GM18526 (cell line): Measurements from ENCODE around the gene PPIF.

ENCODE experiments used
- POLR2A ChIP-seq: IDR thresholded peaks from 3 replicates; pipeline ENCODE4 v1.6.1; 2011; ENCODE audit not compliant: insufficient read length; ENCODE audit errors: extremely low read depth

The PPIF gene

DNA sequence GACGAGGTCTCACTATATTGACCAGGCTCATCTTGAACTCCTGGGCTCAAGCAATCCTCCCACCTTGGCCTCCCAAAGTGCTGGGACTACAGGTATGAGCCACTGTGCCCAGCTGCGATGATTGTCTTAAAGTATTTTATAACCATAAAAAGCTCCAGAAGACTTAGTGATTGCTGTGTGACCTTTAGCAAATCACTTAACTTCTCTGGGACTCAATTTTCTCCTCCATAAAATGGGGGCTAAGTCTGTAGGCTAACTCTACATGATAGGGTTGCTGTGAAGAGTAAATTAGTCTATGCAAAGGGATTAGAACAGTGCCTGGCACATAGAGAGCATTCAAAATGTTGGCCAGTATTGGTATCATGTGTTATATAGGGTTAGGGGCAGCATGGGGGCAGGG, 42.8 kb downstream of the PPIF start:
- no peak for TF ChIP-seq POLR2A

- TF ChIP-seq POLR2A = no peak
Observed at GRCh38 chr10:79390551-79391229, 43.4 kb downstream of the PPIF start.

- TF ChIP-seq POLR2A = no peak
Observed at GRCh38 chr10:79391231-79392019, 44.2 kb downstream of the PPIF start.

DNA sequence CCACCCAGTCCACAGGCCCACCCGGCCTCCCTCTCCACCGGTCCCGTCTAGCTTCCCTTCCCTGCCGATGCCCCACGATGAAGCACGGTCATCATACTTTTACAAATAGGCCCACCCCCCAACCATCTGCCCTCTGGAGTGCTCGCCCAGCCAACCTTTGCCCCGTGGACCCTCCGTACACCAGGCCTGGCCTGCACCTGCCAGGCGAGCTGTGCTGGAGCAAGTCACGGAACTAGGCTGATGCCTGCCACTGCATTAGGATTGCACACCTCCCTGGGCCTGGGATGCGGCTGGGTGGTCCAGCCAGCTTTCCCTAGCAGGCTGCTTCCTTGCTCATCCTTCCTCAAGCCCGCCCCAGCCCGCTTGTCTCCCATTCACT, 44.7 kb downstream of the PPIF start:
- no peak for TF ChIP-seq POLR2A

GRCh38 chr10:79392506-79393176, 45.4 kb downstream of the PPIF start:
- no peak for TF ChIP-seq POLR2A

GRCh38 chr10:79393221-79393923, 46.1 kb downstream of the PPIF start:
- TF ChIP-seq POLR2A = no peak

DNA sequence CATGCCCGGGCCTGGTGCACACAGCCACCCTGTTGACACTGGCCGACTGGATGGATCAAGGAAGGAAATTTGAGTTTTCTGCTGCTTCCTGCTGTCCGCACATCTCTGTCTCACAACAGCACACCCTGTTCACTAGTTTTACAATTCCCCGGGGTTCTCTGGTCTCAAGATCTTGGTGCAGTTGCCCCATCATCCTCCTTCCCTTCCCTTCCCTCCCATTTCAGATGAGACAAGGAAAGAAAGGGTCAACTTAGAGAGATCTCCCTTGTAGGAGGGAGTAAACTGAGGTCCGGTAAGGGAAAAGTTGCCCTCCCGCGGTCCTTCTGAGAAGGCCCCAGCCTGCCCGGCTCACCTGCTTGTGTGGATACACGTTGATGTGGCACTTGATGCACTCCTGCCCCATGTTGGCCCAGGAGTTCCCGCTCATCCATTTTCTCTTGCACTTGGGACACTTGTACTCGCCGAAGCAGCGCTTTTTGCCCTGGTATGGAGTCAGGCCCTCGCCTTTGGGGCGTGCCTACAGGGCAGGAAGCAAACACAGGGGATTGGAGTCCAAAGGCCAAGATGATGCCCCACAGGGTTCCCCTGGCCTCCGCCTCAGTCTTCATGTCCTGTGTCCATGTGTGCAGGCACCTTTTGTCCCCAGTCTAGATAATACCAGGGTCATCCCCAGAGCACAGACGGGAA, 46.8 kb downstream of the PPIF start:
- TF ChIP-seq POLR2A = no peak

GRCh38 chr10:79394664-79395063, 47.4 kb downstream of the PPIF start:
- no peak for TF ChIP-seq POLR2A

DNA sequence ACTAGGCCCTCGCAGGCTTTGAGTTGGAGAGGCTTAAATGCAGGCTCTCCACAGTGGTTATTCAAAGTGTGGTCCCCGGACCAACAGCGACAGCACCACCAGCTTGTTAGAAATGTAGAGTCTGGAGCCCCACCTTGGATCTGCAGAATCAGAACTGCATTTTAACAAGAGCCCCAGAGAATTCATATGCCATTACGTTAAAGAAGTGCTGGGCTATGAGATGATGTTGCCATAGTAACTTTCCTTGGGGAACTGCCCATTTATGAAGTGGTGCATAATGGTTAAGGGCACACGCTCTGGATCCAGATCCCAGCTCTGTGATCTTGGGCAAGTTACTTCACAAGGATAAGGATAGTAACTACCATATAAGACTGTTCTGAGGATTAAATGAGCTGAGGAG, 49.3 kb downstream of the PPIF start:
- TF ChIP-seq POLR2A = no peak

GRCh38 chr10:79397051-79397450, 49.8 kb downstream of the PPIF start:
- TF ChIP-seq POLR2A = no peak

DNA sequence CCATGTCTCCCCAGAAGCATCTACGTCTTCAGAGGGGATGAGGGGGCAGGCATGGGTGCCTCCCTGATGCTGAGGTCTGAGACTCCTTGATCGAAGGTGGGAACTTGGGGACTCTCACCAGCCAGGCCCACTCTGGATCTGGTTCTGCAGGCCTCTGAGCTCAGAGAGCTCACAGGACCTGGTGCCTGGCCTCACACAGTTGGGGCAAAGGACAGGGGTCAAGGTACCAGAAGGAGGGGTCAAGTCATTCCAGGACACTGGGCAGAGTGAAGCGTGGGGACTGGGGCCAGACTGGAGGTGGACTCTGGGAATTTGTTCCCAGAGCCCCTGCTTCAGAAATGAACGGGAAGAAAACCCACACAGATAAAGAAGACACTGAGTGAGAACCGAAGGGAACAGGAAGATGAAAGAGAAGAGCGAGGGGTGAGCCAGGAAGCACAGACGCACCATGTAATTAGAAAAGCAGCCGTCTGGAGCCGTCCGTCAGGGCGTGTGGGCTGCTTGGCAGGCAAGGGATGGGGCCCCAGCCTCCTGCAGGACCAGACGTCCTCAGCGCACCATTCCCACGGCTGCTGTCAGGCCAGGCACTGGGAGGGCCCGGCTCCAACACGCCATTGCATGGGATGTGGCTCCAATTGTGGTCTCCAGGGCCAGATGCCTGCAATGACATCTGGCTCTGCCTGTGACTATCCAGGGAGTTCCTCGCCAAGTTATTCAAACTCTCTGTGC, 50.5 kb downstream of the PPIF start:
- TF ChIP-seq POLR2A = no peak

GRCh38 chr10:79398642-79399041, 51.4 kb downstream of the PPIF start:
- TF ChIP-seq POLR2A = no peak

GRCh38 chr10:79399223-79399831, 52.1 kb downstream of the PPIF start:
- no peak for TF ChIP-seq POLR2A

DNA sequence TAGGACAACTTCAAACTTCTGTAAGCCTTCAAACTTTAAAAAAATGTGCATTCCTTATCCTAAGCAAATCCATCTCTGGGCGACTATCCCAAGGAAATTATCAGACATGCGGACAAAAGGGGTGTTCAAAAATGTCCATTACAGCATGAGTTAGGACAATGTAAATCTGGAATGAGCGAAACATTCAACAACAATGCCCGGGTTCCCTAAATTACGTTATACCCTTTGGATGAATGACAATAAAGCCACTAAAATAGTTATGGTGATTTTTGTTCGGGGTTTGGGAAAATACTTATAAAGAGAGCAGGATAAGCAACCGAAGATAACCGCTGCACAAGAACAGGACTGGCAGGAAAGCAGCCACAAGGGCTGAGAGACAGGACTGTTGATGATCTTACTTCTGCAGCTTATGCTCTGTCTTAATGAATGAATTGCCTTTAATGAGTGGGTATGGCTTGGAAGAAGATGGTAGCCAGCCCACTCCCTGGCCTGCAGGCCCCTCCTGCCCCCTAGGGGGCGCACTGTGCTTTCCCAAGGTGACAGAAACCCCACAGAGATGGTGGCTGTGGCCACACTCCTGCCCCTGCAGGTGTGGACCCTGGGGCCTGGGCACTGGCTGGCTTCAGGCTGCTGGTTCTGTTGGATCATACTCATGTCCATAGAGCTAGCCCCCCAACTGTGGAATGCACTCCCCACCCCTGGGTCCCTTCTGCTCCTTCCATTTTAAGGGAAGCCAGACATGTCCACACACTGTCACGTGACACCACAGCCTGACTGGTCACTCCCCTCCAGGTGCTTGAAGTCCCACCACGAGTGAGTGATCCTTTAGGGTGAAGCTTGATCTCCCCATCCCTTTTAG, 53.1 kb downstream of the PPIF start:
- TF ChIP-seq POLR2A = no peak
